Measurements from ENCODE around the gene OR1Q1. TPM values are rescaled to one million over a fixed set of nuclear protein-coding genes. Genes with fewer than 3 reads are reported as not detected.

OR1Q1 gene
- total RNA-seq, 1 donor from 2014 or later: not detected

Other genes starting within 250 kb of the OR1Q1 start
- gene PTGS1, start 243.7 kb upstream of the OR1Q1 start, total RNA-seq: 2.2 and 6.0 TPM in 2 replicates
- gene OR1J1, start 136.8 kb upstream of the OR1Q1 start, total RNA-seq: not detected in 2 replicates
- not detected in 2 replicates for gene OR1J2, start 103.9 kb upstream of the OR1Q1 start, total RNA-seq
- gene OR1J4, start 95.6 kb upstream of the OR1Q1 start, total RNA-seq: not detected in 2 replicates
- gene OR1N1, start 87.4 kb upstream of the OR1Q1 start, total RNA-seq: not detected in 2 replicates
- not detected in 2 replicates for gene OR1N2, start 61.6 kb upstream of the OR1Q1 start, total RNA-seq
- not detected in 2 replicates for gene OR1L8, start 31.4 kb upstream of the OR1Q1 start, total RNA-seq
- not detected in 2 replicates for gene OR1B1, start 42.9 kb downstream of the OR1Q1 start, total RNA-seq
- not detected in 2 replicates for gene OR1L1, start 47.0 kb downstream of the OR1Q1 start, total RNA-seq
- gene OR1L3, start 60.4 kb downstream of the OR1Q1 start, total RNA-seq: not detected in 2 replicates
- not detected in 2 replicates for gene OR1L4, start 109.3 kb downstream of the OR1Q1 start, total RNA-seq
- gene OR1L6, start 127.6 kb downstream of the OR1Q1 start, total RNA-seq: not detected in 2 replicates
- not detected in 2 replicates for gene OR5C1, start 174.2 kb downstream of the OR1Q1 start, total RNA-seq
- not detected in 2 replicates for gene OR1K1, start 185.4 kb downstream of the OR1Q1 start, total RNA-seq
- 19.3 and 20.5 TPM in 2 replicates for gene PDCL, start 213.8 kb downstream of the OR1Q1 start, total RNA-seq

Data from epithelial cell of proximal tubule (primary cell).